HCT116 (cell line): Measurements from ENCODE around the gene SIPA1L3. TPM values are rescaled to one million over a fixed set of nuclear protein-coding genes. Genes with fewer than 3 reads are reported as not detected.

Experiments
- ATAC-seq: fragments of 200-7000 bp; cut with Tn5 transposase; 2 replicates; pipeline ENCODE4 v1.9.1; 2020; ENCODE audit warnings: mild to moderate bottlenecking, moderate library complexity
- BruUV-seq: library from RNA; stranded (reverse); fragments of 400-500 nt; replicated peaks from 2 replicates; lab custom pipeline; 2021; lab: Mats Ljungman, UMichigan
- CTCF ChIA-PET: fragments of 300-600 bp; sonication (Branson Sonifier 250); formaldehyde crosslinking; loops from one replicate; lab custom pipeline; 2021; ENCODE audit warnings: antibody characterized with exemption; lab: Charles Lee
- POLR2A ChIA-PET: fragments of 300-600, 350-600 bp; sonication (Branson Sonifier 250); formaldehyde crosslinking; loops from one replicate; lab custom pipeline; 2021; ENCODE audit warnings: antibody characterized with exemption; lab: Charles Lee
- RAD21 ChIA-PET, 2 experiments: fragments of 300-600 bp; sonication (Branson Sonifier 250); formaldehyde crosslinking; loops; one replicate each; lab custom pipeline; 2023; ENCODE audit warnings: low total read pairs in 2 of 2; ENCODE audit not compliant: uncharacterized antibody in 2 of 2, unreplicated experiment in 2 of 2, low non-redundant PET in 1 of 2; lab: Charles Lee
- DNase-seq: peaks from one replicate; pipeline ENCODE4 v3.0.0-alpha.2; 2010; ENCODE audit warnings: low read depth, low spot score
- H2AFZ ChIP-seq: fragments of 200-600 bp; shearing (Covaris generic), sonication (generic); 2 replicates; pipeline ENCODE4 v1.6.1; 2017; ENCODE audit warnings: low read depth, mixed run types, mixed read lengths, antibody characterized with exemption, low read length; ENCODE audit not compliant: poor library complexity, severe bottlenecking
- H3K27ac ChIP-seq: 2 replicates; pipeline ENCODE4 v1.5.1; 2012; ENCODE audit warnings: low read depth, low read length
- H3K27me3 ChIP-seq: fragments of 200-600 bp; sonication (generic); 2 replicates; pipeline ENCODE4 v1.6.1; 2016; ENCODE audit warnings: mixed run types, low read length, mixed read lengths; ENCODE audit not compliant: insufficient read depth
- H3K36me3 ChIP-seq, 2 experiments: fragments of 200-500 bp in 1 of 2; fragments of 200-600 bp in 1 of 2; sonication (Bioruptor generic) in 1 of 2; sonication (generic) in 1 of 2; 2 replicates each; pipeline versions ENCODE4 v1.5.1 to v1.6.1; 2014 to 2016; ENCODE audit warnings: low read length in 2 of 2, inconsistent platforms in 1 of 2, mixed read lengths in 1 of 2, mixed run types in 1 of 2; ENCODE audit not compliant: insufficient read depth in 2 of 2, control insufficient read depth in 1 of 2
- H3K4me1 ChIP-seq, 2 experiments: fragments of 200-600 bp in 1 of 2; sonication (generic) in 1 of 2; 2 replicates each; pipeline versions ENCODE4 v1.5.1 to v1.6.1; 2012 to 2017; ENCODE audit warnings: low read length in 2 of 2, inconsistent platforms in 1 of 2, mild to moderate bottlenecking in 1 of 2, mixed read lengths in 1 of 2, mixed run types in 1 of 2, moderate library complexity in 1 of 2; ENCODE audit not compliant: insufficient read depth in 2 of 2, control insufficient read depth in 1 of 2
- H3K4me2 ChIP-seq: fragments of 200-600 bp; sonication (generic); 2 replicates; pipeline ENCODE4 v1.6.1; 2017; ENCODE audit warnings: mixed run types, low read length, mixed read lengths
- H3K4me3 ChIP-seq, 2 experiments: fragments of 200-600 bp in 1 of 2; sonication (generic) in 1 of 2; replicated peaks in 1 of 2; 2 replicates each; pipeline ENCODE4 v1.5.1; 2011 to 2016; ENCODE audit warnings: low read length in 2 of 2, control low read depth in 1 of 2, low read depth in 1 of 2, mild to moderate bottlenecking in 1 of 2, mixed read lengths in 1 of 2, mixed run types in 1 of 2
- H3K79me2 ChIP-seq: fragments of 200-600 bp; sonication (generic); 2 replicates; pipeline ENCODE4 v1.6.1; 2017; ENCODE audit warnings: mild to moderate bottlenecking, mixed run types, low read length, moderate library complexity, mixed read lengths; ENCODE audit not compliant: insufficient read depth
- H3K9ac ChIP-seq: fragments of 200-600 bp; sonication (generic); 2 replicates; pipeline ENCODE4 v1.6.1; 2016; ENCODE audit warnings: low read length, mixed read lengths
- H3K9me2 ChIP-seq: fragments of 200-600 bp; sonication (generic), shearing (Covaris generic); 2 replicates; pipeline ENCODE4 v1.6.1; 2017; ENCODE audit warnings: mixed run types, mild to moderate bottlenecking, moderate library complexity; ENCODE audit not compliant: insufficient read depth
- H3K9me3 ChIP-seq, 2 experiments: fragments of 200-500 bp in 1 of 2; fragments of 200-600 bp in 1 of 2; sonication (Bioruptor generic) in 1 of 2; sonication (generic) in 1 of 2; 2 replicates each; pipeline ENCODE4 v1.6.1; 2014 to 2017; ENCODE audit warnings: low read length in 2 of 2, mixed read lengths in 2 of 2, inconsistent platforms in 1 of 2, low read depth in 1 of 2, mild to moderate bottlenecking in 1 of 2, mixed run types in 1 of 2, moderate library complexity in 1 of 2; ENCODE audit not compliant: control insufficient read depth in 1 of 2, insufficient read depth in 1 of 2
- H4K20me1 ChIP-seq: fragments of 200-600 bp; sonication (generic), shearing (Covaris generic); 2 replicates; pipeline ENCODE4 v1.6.1; 2017; ENCODE audit warnings: mixed run types, mild to moderate bottlenecking, moderate library complexity; ENCODE audit not compliant: insufficient read depth
- CBX3 ChIP-seq: IDR thresholded peaks from 2 replicates; pipeline ENCODE4 v1.6.1; 2012; ENCODE audit warnings: low read depth
- CEBPB ChIP-seq: IDR thresholded peaks from 2 replicates; pipeline ENCODE4 v1.6.1; 2012; ENCODE audit warnings: low read depth
- EGR1 ChIP-seq: IDR thresholded peaks from 2 replicates; pipeline ENCODE4 v1.6.1; 2012; ENCODE audit warnings: low read depth
- ELF1 ChIP-seq: IDR thresholded peaks from 2 replicates; pipeline ENCODE4 v1.6.1; 2012; ENCODE audit warnings: low read depth, borderline replicate concordance
- EZH2 ChIP-seq: fragments of 200-600 bp; sonication (generic); IDR thresholded peaks from 2 replicates; pipeline ENCODE4 v1.6.1; 2017; ENCODE audit warnings: antibody characterized with exemption, mixed run types
- EZH2phosphoT487 ChIP-seq: fragments of 200-600 bp; IDR thresholded peaks from 2 replicates; pipeline ENCODE4 v1.6.1; 2018; ENCODE audit warnings: antibody characterized with exemption, borderline replicate concordance
- FOSL1 ChIP-seq: IDR thresholded peaks from 2 replicates; pipeline ENCODE4 v1.6.1; 2012; ENCODE audit warnings: low read depth
- POLR2A ChIP-seq: IDR thresholded peaks from 2 replicates; pipeline ENCODE4 v1.7.0; 2011; ENCODE audit warnings: borderline replicate concordance; ENCODE audit not compliant: insufficient read depth, insufficient read length; ENCODE audit errors: extremely low read depth
- POLR2AphosphoS5 ChIP-seq: IDR thresholded peaks from 2 replicates; pipeline ENCODE4 v1.6.1; 2011; ENCODE audit warnings: mild to moderate bottlenecking, low read depth, low read length, moderate library complexity
- RAD21 ChIP-seq: IDR thresholded peaks from 2 replicates; pipeline ENCODE4 v1.6.1; 2012; ENCODE audit warnings: low read depth, mild to moderate bottlenecking
- SP1 ChIP-seq: IDR thresholded peaks from 2 replicates; pipeline ENCODE4 v1.6.1; 2012; ENCODE audit warnings: low read depth
- TCF7L2 ChIP-seq: IDR thresholded peaks from 2 replicates; pipeline ENCODE4 v1.7.0; 2011; ENCODE audit warnings: borderline replicate concordance, inconsistent platforms; ENCODE audit not compliant: insufficient read depth, insufficient read length; ENCODE audit errors: extremely low read depth
- YY1 ChIP-seq: IDR thresholded peaks from 2 replicates; pipeline ENCODE4 v1.6.1; 2011; ENCODE audit warnings: low read length, low read depth, moderate library complexity, mild to moderate bottlenecking; ENCODE audit not compliant: insufficient replicate concordance; ENCODE audit errors: extremely low read depth
- ZNF274 ChIP-seq: fragments of 200-500 bp; sonication (Bioruptor generic); IDR thresholded peaks from 2 replicates; pipeline ENCODE4 v1.6.1; 2014; ENCODE audit warnings: mild to moderate bottlenecking, low read depth, low read length, inconsistent platforms
- intact Hi-C: fragments of 100-400 bp; cut with micrococcal nuclease; formaldehyde crosslinking; loops from 2 replicates; pipeline ENCODE4 v1.10.0; 2022
- total RNA-seq: library from RNA; stranded (reverse); gene quantifications from one replicate; pipeline ENCODE4 v1.2.1, GENCODE V29; 2021; ENCODE audit not compliant: unreplicated experiment
- TF ChIP-seq, protein P1 (sequence below): IDR thresholded peaks from 2 replicates; pipeline ENCODE4 v1.6.1; 2012

SIPA1L3 gene
- total RNA-seq, 1 experiment from 2014 or later, result 41.8 TPM

DNA sequence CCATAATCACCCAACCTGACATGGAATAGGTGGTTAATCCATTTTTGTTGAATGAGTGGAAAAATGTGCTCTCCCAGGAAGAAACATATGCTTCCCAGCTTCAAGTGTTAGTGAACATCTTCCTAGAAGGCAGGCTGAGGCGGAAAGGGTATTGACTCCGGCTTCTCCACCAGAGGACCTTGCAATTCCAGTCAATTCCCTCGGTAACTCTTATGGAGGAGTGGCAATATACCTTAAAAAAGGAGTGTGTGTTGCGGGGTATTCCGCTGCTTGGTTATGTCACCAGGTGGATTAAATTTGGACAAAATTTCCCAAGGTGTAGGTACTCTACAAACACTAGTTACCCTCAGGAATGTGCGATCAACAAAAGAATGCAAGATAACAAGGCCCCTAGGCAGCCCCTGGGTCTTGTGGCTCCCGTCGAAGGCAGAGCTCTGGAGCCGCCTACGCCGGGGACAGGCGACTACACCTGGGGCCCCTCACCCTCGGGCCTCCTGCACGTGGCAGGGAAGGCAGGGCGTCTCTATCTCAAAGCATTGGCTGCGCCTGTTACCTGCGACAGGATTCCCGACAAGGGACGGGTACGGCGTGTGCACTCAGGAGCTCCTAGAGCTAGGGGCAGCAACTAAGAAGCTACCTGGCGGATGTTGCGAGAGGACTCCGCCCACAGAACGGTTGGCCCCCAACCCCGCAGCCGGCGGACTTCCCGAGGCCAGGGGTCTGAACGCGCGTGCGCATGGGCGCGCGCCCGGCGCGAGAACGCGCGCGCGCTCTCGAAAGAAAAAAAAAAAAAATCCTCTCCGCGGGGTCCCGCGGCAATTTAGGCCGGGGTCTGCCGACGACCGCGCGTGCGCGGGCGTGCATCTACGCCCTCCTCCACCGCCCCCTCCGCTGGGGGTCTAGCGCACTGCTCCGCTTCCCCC is 801 bp upstream of the SIPA1L3 start, which contains the start of gene WDR87:
TSS of gene WDR87 (minus strand) at position 649 of the 923 bp plus-strand sequence. CDS start 8,355 bp downstream, outside the sequence.
- 0 out of 2 replicates have a peak, but pooled peaks cover 3% of the 10 kb centered on the region for H4K20me1 ChIP-seq
- H2AFZ ChIP-seq, result no peak within 1 kb of the TSS
- no peaks in the 10 kb centered on the region for H3K36me3 ChIP-seq
- H3K9me3 ChIP-seq, result no peaks in the 10 kb centered on the region
- H3K9ac ChIP-seq, result peak within 1 kb of the TSS; percentile 85
- ChIA-PET RAD21 (interaction anchor here (0.6 to 1.8 kb wide), 4 partner anchors 26 to 138 kb away, joined by 3 to 7 read pairs (median 3); no protein-coding TSS in a partner anchor), CTCF (interaction anchor here (1.3 to 2.3 kb wide), 4 partner anchors 26 to 430 kb away, joined by 3 to 6 read pairs (median 5); partner anchors contain the start of gene CATSPERG)
- intact Hi-C loops, result no loop called here
- ATAC-seq, result peak; percentile 38
- H3K4me2 ChIP-seq, result peak within 1 kb of the TSS; percentile 98
- peaks cover 7 to 27% of the 10 kb centered on the region in 2 experiments; a peak in 3 of 4 replicates for H3K4me1 ChIP-seq
- BruUV-seq, result TSS peak; percentile 74
- H3K27me3 ChIP-seq, result no peaks in the 10 kb centered on the region
- TF ChIP-seq RAD21 (peak; percentile 26), ZNF274 (no peak)
- TF ChIP-seq, all 23 proteins: peak for 1
- POLR2A ChIA-PET, result interaction anchor here (0.6 to 4.7 kb wide), 8 partner anchors 11 to 299 kb away, joined by 3 to 25 read pairs (median 5); no protein-coding TSS in a partner anchor
- Histone ChIP-seq H3K9me2 (no peaks in the 10 kb centered on the region), H3K79me2 (peaks cover 41% of the 10 kb centered on the region), H3K27ac (peak within 1 kb of the TSS; percentile 85), H3K4me3 (peak within 1 kb of the TSS; percentile 74 to 82)
- DNase-seq, result no peak

DNA sequence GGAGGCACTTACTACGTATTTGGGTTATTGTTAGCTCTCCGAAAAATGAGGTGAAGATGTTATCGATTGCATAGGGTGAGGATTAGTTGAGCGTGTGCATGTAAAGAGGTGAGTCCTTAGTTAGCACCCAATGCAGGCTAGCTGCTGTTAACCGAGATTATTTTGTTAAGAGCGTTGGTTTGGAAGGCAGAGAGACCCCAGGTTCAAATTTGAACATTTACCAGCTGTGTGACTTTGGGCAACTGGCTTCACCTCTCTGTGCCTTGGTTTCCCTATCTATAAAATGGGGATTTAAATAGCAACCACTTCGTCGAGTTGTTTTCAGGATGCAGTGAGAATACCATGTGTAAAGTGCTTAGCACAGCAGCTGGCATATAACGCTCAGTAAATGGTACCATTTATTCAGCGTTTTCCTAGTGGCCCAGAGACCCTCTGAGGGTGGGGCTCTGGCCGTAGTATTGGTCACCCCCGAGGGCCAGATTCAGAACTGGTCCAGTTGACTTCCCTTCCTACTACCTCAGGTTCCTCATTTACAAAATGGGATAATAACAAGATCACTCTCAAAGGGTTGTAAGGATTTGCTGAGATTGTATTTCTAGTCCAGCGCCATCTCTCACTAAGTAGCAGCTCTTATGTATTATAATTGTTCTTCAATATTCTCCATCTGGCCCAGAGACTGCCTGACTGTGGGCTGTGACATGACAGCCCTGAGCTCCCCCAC is 887 bp downstream of the SIPA1L3 start:
- peak overlapping the region; percentile 85 for H3K9ac ChIP-seq
- H3K79me2 ChIP-seq, result peaks cover 54% of the 10 kb centered on the region
- H3K4me2 ChIP-seq, result peak overlapping the region; percentile 98
- DNase-seq (no peak), ATAC-seq (no peak)
- H3K36me3 ChIP-seq, result no peaks in the 10 kb centered on the region
- no peak overlapping the region for H2AFZ ChIP-seq
- H3K9me2 ChIP-seq, result no peaks in the 10 kb centered on the region
- RAD21 ChIA-PET, result interaction anchor here (0.8 to 1.8 kb wide), 2 partner anchors 24 to 79 kb away, joined by 3 to 7 read pairs; no protein-coding TSS in a partner anchor
- POLR2A ChIA-PET, result interaction anchor here (0.6 to 1.8 kb wide), 3 partner anchors 16 to 96 kb away, joined by 3 to 22 read pairs (median 7); no protein-coding TSS in a partner anchor
- 0 out of 2 replicates have a peak, but pooled peaks cover 4% of the 10 kb centered on the region for H4K20me1 ChIP-seq
- CTCF ChIA-PET, result interaction anchor here (1.3 to 2.3 kb wide), 3 partner anchors 24 to 428 kb away, joined by 3 to 6 read pairs (median 6); partner anchors contain the start of gene CATSPERG
- no peaks in the 10 kb centered on the region for H3K27me3 ChIP-seq
- H3K9me3 ChIP-seq, result no peaks in the 10 kb centered on the region
- intact Hi-C loops, result no loop called here
- BruUV-seq, result TSS peak; percentile 63
- peak overlapping the region; percentile 74 to 82 for H3K4me3 ChIP-seq
- peak overlapping the region; percentile 85; the same call in 1 of the 2 replicates for H3K27ac ChIP-seq
- H3K4me1 ChIP-seq, result peaks cover 7 to 24% of the 10 kb centered on the region in 2 experiments; a peak in 3 of 4 replicates
- TF ChIP-seq ZNF274 (no peak), POLR2A (no peak), TCF7L2 (no peak), RAD21 (no peak), POLR2AphosphoS5 (no peak), EZH2phosphoT487 (no peak), EZH2 (no peak), FOSL1 (no peak), CBX3 (no peak), ELF1 (no peak), EGR1 (no peak), SP1 (no peak), YY1 (no peak), CEBPB (no peak)
- TF ChIP-seq, protein P1, sequence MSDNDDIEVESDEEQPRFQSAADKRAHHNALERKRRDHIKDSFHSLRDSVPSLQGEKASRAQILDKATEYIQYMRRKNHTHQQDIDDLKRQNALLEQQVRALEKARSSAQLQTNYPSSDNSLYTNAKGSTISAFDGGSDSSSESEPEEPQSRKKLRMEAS, result no peak
